ENCODE results near the gene ULK4. TPM values are rescaled to one million over a fixed set of nuclear protein-coding genes. Genes with fewer than 3 reads are reported as not detected.

ULK4 gene
- polyA plus RNA-seq, 1 donor from 2014 or later: 7.2 TPM

DNA sequence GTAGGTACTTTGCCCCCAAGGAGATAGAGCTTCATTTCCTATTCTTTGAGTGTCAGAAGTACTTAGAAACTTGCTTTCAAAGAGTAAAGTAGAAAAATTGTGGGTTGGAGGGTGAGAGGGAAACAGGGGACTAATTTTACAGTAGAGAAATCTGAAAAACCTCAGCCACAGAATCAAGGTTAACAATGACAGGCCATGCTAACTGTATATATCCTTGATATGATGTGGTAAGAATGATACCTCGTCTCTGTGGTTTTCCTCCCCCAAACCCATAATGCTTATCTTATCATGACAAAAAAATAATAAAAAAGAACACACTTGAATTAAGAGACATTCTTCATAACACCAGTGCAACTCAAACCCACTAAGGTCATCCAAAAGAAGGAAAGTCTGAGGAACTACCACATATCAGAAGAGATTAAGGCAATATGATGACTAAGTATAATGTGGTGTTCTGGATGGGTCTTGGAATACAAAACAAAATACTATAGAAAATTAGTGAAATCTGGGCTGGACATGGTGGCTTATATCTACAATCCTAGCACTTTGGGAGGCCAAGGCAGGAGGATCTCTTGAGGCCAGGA, 360.4 kb downstream of the ULK4 start:
- Histone ChIP-seq H3K36me3 (ENCODE audit: insufficient read depth, low read length) (no peaks in the 10 kb centered on the region), H3F3A (ENCODE audit: insufficient read depth, low read length, poor library complexity, severe bottlenecking) (no peaks in the 10 kb centered on the region), H3K79me2 (replicated peaks; ENCODE audit: insufficient read depth, low read length) (no peaks in the 10 kb centered on the region), H3K27me3 (ENCODE audit: insufficient read depth, low read depth, low read length) (no peaks in the 10 kb centered on the region), H3K4me3 (ENCODE audit: low read length) (no peak overlapping the region), H4K20me1 (ENCODE audit: insufficient read depth) (no peaks in the 10 kb centered on the region), H2AFZ (ENCODE audit: low read depth, low read length) (no peak overlapping the region), H3K9ac (ENCODE audit: low read length) (no peak overlapping the region), H3K4me2 (ENCODE audit: low read length) (no peak overlapping the region), H3K9me3 (ENCODE audit: low read length) (no peaks in the 10 kb centered on the region), H3K27ac (ENCODE audit: low read length) (no peak overlapping the region), H3K9me2 (ENCODE audit: insufficient read depth, low read length) (no peaks in the 10 kb centered on the region)
- TF ChIP-seq EP300 (conservative IDR thresholded peaks at IDR 0.05; ENCODE audit: poor library complexity, severe bottlenecking) (no peak), POLR2AphosphoS5 (IDR thresholded peaks at IDR 0.05) (no peak), MXI1 (conservative IDR thresholded peaks at IDR 0.05; ENCODE audit: poor library complexity, severe bottlenecking) (no peak), EZH2 (IDR thresholded peaks at IDR 0.05; ENCODE audit: borderline replicate concordance, insufficient read depth, low read length, poor library complexity, severe bottlenecking) (no peak), RAD21 (conservative IDR thresholded peaks at IDR 0.05) (no peak), SMC3 (conservative IDR thresholded peaks at IDR 0.05; ENCODE audit: poor library complexity) (no peak)
- TF ChIP-seq, protein P1, sequence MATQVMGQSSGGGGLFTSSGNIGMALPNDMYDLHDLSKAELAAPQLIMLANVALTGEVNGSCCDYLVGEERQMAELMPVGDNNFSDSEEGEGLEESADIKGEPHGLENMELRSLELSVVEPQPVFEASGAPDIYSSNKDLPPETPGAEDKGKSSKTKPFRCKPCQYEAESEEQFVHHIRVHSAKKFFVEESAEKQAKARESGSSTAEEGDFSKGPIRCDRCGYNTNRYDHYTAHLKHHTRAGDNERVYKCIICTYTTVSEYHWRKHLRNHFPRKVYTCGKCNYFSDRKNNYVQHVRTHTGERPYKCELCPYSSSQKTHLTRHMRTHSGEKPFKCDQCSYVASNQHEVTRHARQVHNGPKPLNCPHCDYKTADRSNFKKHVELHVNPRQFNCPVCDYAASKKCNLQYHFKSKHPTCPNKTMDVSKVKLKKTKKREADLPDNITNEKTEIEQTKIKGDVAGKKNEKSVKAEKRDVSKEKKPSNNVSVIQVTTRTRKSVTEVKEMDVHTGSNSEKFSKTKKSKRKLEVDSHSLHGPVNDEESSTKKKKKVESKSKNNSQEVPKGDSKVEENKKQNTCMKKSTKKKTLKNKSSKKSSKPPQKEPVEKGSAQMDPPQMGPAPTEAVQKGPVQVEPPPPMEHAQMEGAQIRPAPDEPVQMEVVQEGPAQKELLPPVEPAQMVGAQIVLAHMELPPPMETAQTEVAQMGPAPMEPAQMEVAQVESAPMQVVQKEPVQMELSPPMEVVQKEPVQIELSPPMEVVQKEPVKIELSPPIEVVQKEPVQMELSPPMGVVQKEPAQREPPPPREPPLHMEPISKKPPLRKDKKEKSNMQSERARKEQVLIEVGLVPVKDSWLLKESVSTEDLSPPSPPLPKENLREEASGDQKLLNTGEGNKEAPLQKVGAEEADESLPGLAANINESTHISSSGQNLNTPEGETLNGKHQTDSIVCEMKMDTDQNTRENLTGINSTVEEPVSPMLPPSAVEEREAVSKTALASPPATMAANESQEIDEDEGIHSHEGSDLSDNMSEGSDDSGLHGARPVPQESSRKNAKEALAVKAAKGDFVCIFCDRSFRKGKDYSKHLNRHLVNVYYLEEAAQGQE (IDR thresholded peaks at IDR 0.05; ENCODE audit: borderline replicate concordance): no peak
- TF ChIP-seq, protein P2, sequence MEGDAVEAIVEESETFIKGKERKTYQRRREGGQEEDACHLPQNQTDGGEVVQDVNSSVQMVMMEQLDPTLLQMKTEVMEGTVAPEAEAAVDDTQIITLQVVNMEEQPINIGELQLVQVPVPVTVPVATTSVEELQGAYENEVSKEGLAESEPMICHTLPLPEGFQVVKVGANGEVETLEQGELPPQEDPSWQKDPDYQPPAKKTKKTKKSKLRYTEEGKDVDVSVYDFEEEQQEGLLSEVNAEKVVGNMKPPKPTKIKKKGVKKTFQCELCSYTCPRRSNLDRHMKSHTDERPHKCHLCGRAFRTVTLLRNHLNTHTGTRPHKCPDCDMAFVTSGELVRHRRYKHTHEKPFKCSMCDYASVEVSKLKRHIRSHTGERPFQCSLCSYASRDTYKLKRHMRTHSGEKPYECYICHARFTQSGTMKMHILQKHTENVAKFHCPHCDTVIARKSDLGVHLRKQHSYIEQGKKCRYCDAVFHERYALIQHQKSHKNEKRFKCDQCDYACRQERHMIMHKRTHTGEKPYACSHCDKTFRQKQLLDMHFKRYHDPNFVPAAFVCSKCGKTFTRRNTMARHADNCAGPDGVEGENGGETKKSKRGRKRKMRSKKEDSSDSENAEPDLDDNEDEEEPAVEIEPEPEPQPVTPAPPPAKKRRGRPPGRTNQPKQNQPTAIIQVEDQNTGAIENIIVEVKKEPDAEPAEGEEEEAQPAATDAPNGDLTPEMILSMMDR (IDR thresholded peaks at IDR 0.05; ENCODE audit: poor library complexity, severe bottlenecking): no peak

DNA sequence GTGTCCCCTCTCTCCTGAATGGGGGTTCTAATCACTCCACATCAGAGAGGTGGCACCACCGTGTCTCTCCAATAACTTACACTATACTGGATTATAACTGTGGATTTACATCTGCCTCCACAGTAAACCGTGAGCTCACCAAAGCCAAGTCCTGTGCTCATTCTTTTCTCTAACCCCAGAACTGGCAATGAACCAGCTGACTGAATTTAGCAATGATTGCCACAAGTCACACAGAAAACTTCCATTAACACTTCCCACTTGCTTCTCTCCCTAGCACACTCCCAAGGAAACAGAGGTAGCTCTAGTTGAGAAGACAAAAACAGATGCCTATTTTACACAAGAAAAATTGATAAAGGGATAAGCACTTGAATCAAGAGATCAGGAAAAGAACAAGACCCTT, 361.3 kb downstream of the ULK4 start:
- H3K9me2 ChIP-seq (ENCODE audit: insufficient read depth, low read length): no peaks in the 10 kb centered on the region
- H3K36me3 ChIP-seq (ENCODE audit: insufficient read depth, low read length): no peaks in the 10 kb centered on the region
- H4K20me1 ChIP-seq (ENCODE audit: insufficient read depth): no peaks in the 10 kb centered on the region
- H3K79me2 ChIP-seq (replicated peaks; ENCODE audit: insufficient read depth, low read length): no peaks in the 10 kb centered on the region
- H3F3A ChIP-seq (ENCODE audit: insufficient read depth, low read length, poor library complexity, severe bottlenecking): no peaks in the 10 kb centered on the region
- H3K27me3 ChIP-seq (ENCODE audit: insufficient read depth, low read depth, low read length): no peaks in the 10 kb centered on the region
- no peak overlapping the region for H3K9ac ChIP-seq (ENCODE audit: low read length)
- TF ChIP-seq EZH2 (IDR thresholded peaks at IDR 0.05; ENCODE audit: borderline replicate concordance, insufficient read depth, low read length, poor library complexity, severe bottlenecking) (no peak), RAD21 (conservative IDR thresholded peaks at IDR 0.05) (no peak), MXI1 (conservative IDR thresholded peaks at IDR 0.05; ENCODE audit: poor library complexity, severe bottlenecking) (no peak), TAF1 (IDR thresholded peaks at IDR 0.05; ENCODE audit: low read depth) (no peak), SMC3 (conservative IDR thresholded peaks at IDR 0.05; ENCODE audit: poor library complexity) (no peak)
- TF ChIP-seq, protein P2 (IDR thresholded peaks at IDR 0.05; ENCODE audit: poor library complexity, severe bottlenecking): no peak
- TF ChIP-seq, protein P1 (IDR thresholded peaks at IDR 0.05; ENCODE audit: borderline replicate concordance): no peak
- no peak overlapping the region for H3K4me2 ChIP-seq (ENCODE audit: low read length)
- no peak overlapping the region for H3K4me3 ChIP-seq (ENCODE audit: low read length)
- H2AFZ ChIP-seq (ENCODE audit: low read depth, low read length): no peak overlapping the region
- H3K27ac ChIP-seq (ENCODE audit: low read length): no peak overlapping the region
- no peaks in the 10 kb centered on the region for H3K9me3 ChIP-seq (ENCODE audit: low read length)

Data from neural cell (in vitro differentiated cells).